Tibial nerve (tissue), 4 donors: ENCODE data around the gene CARD6. TPM values are rescaled to one million over a fixed set of nuclear protein-coding genes. Genes with fewer than 3 reads are reported as not detected.

Source experiments
- DNase-seq, 2 donors: peaks; one replicate each; pipeline ENCODE4 v3.0.0-alpha.2; 2019; ENCODE audit warnings: low spot score in 2 of 2
- H3K27ac ChIP-seq, 4 donors: fragments of 200-600 bp; sonication (generic) in 3 of 4; one replicate each; pipeline ENCODE4 v1.5.1; 2017 to 2019; ENCODE audit warnings: mild to moderate bottlenecking in 1 of 4
- H3K27me3 ChIP-seq, 2 donors: fragments of 200-600 bp; sonication (generic) in 1 of 2; one replicate each; pipeline versions ENCODE4 v1.5.1 to v1.6.0; 2017 to 2019
- H3K36me3 ChIP-seq, 3 donors: fragments of 200-600 bp; sonication (generic); one replicate each; pipeline ENCODE4 v1.5.1; 2018 to 2019
- H3K4me1 ChIP-seq, 4 donors: fragments of 200-600 bp; sonication (generic) in 3 of 4; one replicate each; pipeline ENCODE4 v1.5.1; 2017 to 2019
- H3K4me3 ChIP-seq, 4 donors: fragments of 200-600 bp; sonication (generic) in 3 of 4; one replicate each; pipeline ENCODE4 v1.5.1; 2017 to 2019; ENCODE audit warnings: mild to moderate bottlenecking in 1 of 4, moderate library complexity in 1 of 4
- H3K9me3 ChIP-seq, 4 donors: fragments of 200-600 bp; sonication (generic) in 3 of 4; one replicate each; pipeline ENCODE4 v1.5.1; 2017 to 2019
- EP300 ChIP-seq, 2 donors: sonication (generic); formaldehyde crosslinking; IDR thresholded peaks; one replicate each; pipeline ENCODE4 v1.6.1; 2017; ENCODE audit warnings: antibody characterized with exemption in 2 of 2, mild to moderate bottlenecking in 1 of 2
- POLR2A ChIP-seq, 2 donors: fragments of 450-650 bp; IDR thresholded peaks; one replicate each; pipeline ENCODE4 v1.6.1; 2017; ENCODE audit warnings: antibody characterized with exemption in 2 of 2, mild to moderate bottlenecking in 2 of 2, moderate library complexity in 2 of 2
- WGBS, 2 donors: methylation state at CpG; one replicate each; pipeline ENCODE4 v1.1.5; 2018; 5-methylcytosine and 5-hydroxymethylcytosine counted together
- total RNA-seq, 4 donors: library from RNA; depleted of rRNA; stranded (reverse); fragments of >200 nt; gene quantifications; one replicate each; pipeline ENCODE4 v1.1.0, GENCODE V29; 2016
- TF ChIP-seq, protein P1 (sequence below), 5 experiments: fragments of 200-600 bp in 3 of 5; fragments of 450-650 bp in 2 of 5; sonication (generic) in 3 of 5; IDR thresholded peaks; one replicate each; pipeline ENCODE4 v1.5.1; 2016 to 2019; ENCODE audit warnings: antibody characterized with exemption in 5 of 5, mild to moderate bottlenecking in 3 of 5, moderate library complexity in 2 of 5

The CARD6 gene
- total RNA-seq, 4 donors from 2014 or later: 7.6 to 16.1 (median 11.3) TPM

DNA sequence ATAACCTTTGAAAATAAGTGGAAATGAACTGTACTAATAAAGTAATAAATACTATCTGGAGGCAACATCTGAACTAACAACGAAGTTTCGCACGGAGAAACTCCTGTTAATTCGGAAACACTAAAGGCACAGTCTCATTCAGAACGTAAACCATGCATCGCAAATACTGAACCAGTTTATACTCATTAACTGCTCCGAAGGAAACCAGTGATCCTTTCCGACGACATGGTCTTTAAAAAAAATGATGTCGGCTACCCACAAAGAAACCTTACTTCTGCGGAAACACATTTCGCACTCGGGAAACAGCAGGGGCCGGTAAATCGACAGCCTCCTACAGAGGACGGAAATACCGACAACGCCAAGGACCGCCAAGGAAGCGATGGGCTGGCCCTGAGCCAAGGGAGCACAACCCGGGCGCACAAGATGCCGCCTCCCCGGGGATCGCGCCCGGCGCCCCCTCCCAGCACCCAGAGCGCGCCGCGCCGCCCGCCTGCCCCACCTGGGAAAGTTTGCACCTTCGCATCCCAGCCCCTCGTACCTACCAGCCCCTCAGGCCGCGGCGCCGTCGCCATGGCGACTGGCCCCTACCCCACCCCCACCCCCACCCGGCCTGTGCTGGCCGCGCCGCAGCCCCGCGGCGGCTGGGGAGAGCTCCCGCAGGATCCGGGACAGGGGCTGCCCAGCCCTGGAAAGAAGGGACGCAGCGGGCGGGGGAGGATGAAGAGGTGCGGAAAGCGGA, 43.7 kb upstream of the CARD6 start:
- peak; percentile 51 to 69 for DNase-seq
- peak overlapping the region; percentile 90 to 99 (median 94) for H3K27ac ChIP-seq
- H3K36me3 ChIP-seq: no peaks in the 10 kb centered on the region
- H3K9me3 ChIP-seq: no peaks in the 10 kb centered on the region
- H3K27me3 ChIP-seq: no peaks in the 10 kb centered on the region
- H3K4me1 ChIP-seq: peaks cover 0 to 41% (median 15%) of the 10 kb centered on the region in 4 donors
- peak overlapping the region; percentile 89 to 100 (median 98) for H3K4me3 ChIP-seq
- WGBS, 2 donors: 1 to 2% methylated on average over 24 to 35 of the region's 56 CpGs
- TF ChIP-seq POLR2A (IDR thresholded peaks at IDR 0.05) (no peak), EP300 (IDR thresholded peaks at IDR 0.05) (peak in 1 of 2 donors; percentile 5)
- TF ChIP-seq, protein P1, sequence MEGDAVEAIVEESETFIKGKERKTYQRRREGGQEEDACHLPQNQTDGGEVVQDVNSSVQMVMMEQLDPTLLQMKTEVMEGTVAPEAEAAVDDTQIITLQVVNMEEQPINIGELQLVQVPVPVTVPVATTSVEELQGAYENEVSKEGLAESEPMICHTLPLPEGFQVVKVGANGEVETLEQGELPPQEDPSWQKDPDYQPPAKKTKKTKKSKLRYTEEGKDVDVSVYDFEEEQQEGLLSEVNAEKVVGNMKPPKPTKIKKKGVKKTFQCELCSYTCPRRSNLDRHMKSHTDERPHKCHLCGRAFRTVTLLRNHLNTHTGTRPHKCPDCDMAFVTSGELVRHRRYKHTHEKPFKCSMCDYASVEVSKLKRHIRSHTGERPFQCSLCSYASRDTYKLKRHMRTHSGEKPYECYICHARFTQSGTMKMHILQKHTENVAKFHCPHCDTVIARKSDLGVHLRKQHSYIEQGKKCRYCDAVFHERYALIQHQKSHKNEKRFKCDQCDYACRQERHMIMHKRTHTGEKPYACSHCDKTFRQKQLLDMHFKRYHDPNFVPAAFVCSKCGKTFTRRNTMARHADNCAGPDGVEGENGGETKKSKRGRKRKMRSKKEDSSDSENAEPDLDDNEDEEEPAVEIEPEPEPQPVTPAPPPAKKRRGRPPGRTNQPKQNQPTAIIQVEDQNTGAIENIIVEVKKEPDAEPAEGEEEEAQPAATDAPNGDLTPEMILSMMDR (IDR thresholded peaks at IDR 0.05): no peak

DNA sequence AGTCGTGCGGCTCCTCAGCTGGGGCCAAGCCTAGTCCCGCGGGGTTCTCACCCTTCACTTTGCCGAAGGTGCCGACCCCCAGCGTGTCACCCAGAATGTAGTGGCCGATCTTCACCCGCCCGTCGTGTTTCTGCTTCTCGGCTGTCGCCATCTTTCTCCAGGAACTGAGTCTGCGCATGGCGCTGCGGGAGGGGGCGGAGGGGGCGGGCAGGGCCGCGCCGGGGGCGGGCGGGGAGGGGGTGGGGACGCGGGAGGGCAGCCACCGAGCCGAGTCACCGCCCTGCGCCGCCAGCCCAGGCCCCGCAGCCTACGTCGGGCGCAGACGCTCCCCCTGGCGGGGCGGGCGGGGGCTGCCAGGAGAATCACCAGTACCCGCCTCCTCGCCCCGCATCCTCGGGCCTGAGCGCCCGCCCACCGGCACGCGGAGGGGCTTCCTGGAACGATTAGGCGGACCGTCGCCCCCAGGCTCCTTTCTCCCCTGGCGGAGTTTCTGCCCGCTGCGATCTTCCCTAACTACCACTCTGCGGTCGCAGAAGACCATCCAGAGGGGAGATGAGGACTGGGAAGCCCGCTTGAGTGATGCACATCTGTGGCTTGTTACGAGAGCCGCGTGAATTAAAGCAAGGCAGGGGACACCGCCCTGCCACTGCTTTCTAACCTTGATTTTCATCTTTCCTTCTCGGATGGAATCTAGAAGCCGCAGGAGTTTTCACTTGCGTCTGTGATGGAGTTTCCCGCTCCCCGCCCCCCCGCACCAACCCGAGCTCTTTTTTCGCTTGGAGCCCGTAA, 43.0 kb upstream of the CARD6 start, which contains the start of gene PRKAA1:
Gene PRKAA1 (minus strand): TSS at position 363 of the 789 bp plus-strand sequence. CDS start 185 bp downstream, at position 178.
- TF ChIP-seq EP300 (IDR thresholded peaks at IDR 0.05) (peak in 1 of 2 donors; percentile 86), POLR2A (IDR thresholded peaks at IDR 0.05) (peak; percentile 51 to 73)
- TF ChIP-seq, protein P1 (IDR thresholded peaks at IDR 0.05): peak; percentile 74 to 89 (median 81)
- H3K27me3 ChIP-seq: no peaks in the 10 kb centered on the region
- H3K27ac ChIP-seq: peak within 1 kb of the TSS; percentile 90 to 99 (median 94)
- H3K4me1 ChIP-seq: peaks cover 0 to 41% (median 15%) of the 10 kb centered on the region in 4 donors
- H3K4me3 ChIP-seq: peak within 1 kb of the TSS; percentile 89 to 100 (median 98)
- no peaks in the 10 kb centered on the region for H3K36me3 ChIP-seq
- 0 to 1% methylated on average over 24 to 43 of the region's 70 CpGs for WGBS, 2 donors
- peak; percentile 77 to 82 for DNase-seq
- no peaks in the 10 kb centered on the region for H3K9me3 ChIP-seq

DNA sequence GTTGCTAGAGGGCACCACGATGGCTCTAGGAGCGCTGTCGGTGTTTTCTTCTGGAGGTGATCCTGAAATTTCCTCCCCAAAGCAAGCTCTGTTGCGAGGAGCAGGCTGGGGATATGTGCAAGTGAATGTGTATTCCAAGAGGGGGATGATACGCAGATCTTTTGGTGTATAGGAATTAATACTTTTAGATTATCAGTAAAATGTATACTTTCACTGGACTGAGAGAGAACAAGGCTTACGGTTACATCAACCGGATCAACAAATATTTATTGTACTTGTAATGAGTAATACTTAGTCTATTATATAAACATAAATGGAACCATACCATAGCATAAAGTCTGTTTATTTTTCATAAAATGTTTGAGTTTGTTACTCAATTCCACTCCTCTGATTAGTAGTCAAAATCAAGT, 42.4 kb upstream of the CARD6 start:
- Histone ChIP-seq H3K4me1 (peaks cover 0 to 41% (median 15%) of the 10 kb centered on the region in 4 donors), H3K9me3 (no peaks in the 10 kb centered on the region), H3K36me3 (no peaks in the 10 kb centered on the region), H3K27ac (peak overlapping the region; percentile 90 to 99 (median 94)), H3K27me3 (no peaks in the 10 kb centered on the region), H3K4me3 (peak overlapping the region; percentile 89 to 100 (median 98))
- 3% methylated on average over 7 of the region's 7 CpGs for WGBS, 2 donors
- no peak for DNase-seq
- TF ChIP-seq, protein P1 (IDR thresholded peaks at IDR 0.05): no peak
- no peak for TF ChIP-seq EP300 (IDR thresholded peaks at IDR 0.05)
- TF ChIP-seq POLR2A (IDR thresholded peaks at IDR 0.05): no peak

DNA sequence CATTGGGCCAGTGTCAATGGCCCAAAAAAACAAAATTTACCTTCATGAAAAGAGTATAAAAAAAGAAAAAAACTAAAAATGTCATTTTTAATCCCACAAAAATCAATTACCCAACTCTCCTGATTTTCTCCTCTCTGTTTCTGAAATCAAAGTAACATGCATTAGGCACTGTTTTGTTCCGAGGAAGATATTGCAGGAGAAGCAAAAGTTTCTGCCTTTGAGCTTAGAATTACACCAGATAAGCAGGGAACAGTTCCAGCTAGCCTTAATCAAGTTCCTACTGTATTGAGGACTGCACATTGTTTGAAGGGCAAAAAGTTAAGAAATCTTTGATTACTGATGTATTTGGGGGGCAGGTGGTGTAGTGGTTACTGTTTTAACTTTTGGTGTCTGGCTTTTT, 41.9 kb upstream of the CARD6 start:
- Histone ChIP-seq H3K36me3 (no peaks in the 10 kb centered on the region), H3K4me1 (peaks cover 0 to 41% (median 15%) of the 10 kb centered on the region in 4 donors), H3K27ac (peak overlapping the region in 3 of 4 donors; percentile 92 to 99 (median 97)), H3K27me3 (no peaks in the 10 kb centered on the region), H3K4me3 (peak overlapping the region in 2 of 4 donors; percentile 89 to 96), H3K9me3 (no peaks in the 10 kb centered on the region)
- TF ChIP-seq, protein P1 (IDR thresholded peaks at IDR 0.05): no peak
- TF ChIP-seq EP300 (IDR thresholded peaks at IDR 0.05): no peak
- no peak for TF ChIP-seq POLR2A (IDR thresholded peaks at IDR 0.05)
- DNase-seq: no peak
- WGBS, 2 donors: 3 to 6% methylated on average over 1 of the region's 1 CpG
